Measurements from ENCODE around the gene DISC1. TPM values are rescaled to one million over a fixed set of nuclear protein-coding genes. Genes with fewer than 3 reads are reported as not detected.

The DISC1 gene
- total RNA-seq, 1 experiment from 2014 or later, result 0.36 TPM

DNA sequence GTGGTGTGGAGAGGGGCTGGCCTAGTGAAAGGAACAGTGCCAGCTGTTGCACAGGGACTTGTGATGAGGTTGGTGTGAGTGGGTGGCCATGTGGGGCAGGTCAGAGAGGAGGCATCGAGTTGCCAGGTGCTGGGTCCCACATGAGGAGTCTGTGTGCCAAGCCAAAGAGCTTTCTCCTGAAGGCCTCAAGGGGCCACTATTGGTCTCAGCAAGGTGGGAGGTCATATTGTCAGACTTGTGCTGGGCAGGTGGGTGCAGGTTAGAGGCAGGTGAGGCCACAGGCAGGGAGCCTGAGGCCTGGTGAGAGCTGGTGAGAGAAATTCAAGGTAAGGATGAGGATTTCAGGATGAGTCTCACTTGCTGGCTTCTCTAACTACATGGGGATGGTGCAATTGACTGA is 256.8 kb downstream of the DISC1 start:
- no TSS peak for BruUV-seq (replicated peaks)
- ChIA-PET CTCF (no interaction called here), POLR2A (no interaction called here)
- no peaks in the 10 kb centered on the region for H3K36me3 ChIP-seq (ENCODE audit: control insufficient read depth, insufficient read depth, low read length)
- in situ Hi-C loops (cut with HindIII; ENCODE audit: low pct_unique_long_range_greater_than_20kb, low sequenced_read_pairs) (no loop called here), intact Hi-C loops (cut with micrococcal nuclease; ENCODE audit: unreplicated experiment) (no loop called here)
- H3K27me3 ChIP-seq (ENCODE audit: control insufficient read depth, insufficient read depth, low read length), result no peaks in the 10 kb centered on the region
- DNase-seq (ENCODE audit: low read depth, low spot score), result no peak
- no peaks in the 10 kb centered on the region for H3K9me3 ChIP-seq (ENCODE audit: control insufficient read depth, insufficient read depth, low read depth, low read length)
- H3K4me3 ChIP-seq (ENCODE audit: low read depth in 2 of 2, low read length in 2 of 2), result no peak overlapping the region
- no peaks in the 10 kb centered on the region for H3K4me1 ChIP-seq (ENCODE audit: control insufficient read depth, insufficient read depth, low read length)
- no peak for ATAC-seq
- TF ChIP-seq, protein P1, sequence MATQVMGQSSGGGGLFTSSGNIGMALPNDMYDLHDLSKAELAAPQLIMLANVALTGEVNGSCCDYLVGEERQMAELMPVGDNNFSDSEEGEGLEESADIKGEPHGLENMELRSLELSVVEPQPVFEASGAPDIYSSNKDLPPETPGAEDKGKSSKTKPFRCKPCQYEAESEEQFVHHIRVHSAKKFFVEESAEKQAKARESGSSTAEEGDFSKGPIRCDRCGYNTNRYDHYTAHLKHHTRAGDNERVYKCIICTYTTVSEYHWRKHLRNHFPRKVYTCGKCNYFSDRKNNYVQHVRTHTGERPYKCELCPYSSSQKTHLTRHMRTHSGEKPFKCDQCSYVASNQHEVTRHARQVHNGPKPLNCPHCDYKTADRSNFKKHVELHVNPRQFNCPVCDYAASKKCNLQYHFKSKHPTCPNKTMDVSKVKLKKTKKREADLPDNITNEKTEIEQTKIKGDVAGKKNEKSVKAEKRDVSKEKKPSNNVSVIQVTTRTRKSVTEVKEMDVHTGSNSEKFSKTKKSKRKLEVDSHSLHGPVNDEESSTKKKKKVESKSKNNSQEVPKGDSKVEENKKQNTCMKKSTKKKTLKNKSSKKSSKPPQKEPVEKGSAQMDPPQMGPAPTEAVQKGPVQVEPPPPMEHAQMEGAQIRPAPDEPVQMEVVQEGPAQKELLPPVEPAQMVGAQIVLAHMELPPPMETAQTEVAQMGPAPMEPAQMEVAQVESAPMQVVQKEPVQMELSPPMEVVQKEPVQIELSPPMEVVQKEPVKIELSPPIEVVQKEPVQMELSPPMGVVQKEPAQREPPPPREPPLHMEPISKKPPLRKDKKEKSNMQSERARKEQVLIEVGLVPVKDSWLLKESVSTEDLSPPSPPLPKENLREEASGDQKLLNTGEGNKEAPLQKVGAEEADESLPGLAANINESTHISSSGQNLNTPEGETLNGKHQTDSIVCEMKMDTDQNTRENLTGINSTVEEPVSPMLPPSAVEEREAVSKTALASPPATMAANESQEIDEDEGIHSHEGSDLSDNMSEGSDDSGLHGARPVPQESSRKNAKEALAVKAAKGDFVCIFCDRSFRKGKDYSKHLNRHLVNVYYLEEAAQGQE (IDR thresholded peaks at IDR 0.05; ENCODE audit: insufficient read depth in 1 of 2, low read depth in 2 of 2, low read length in 1 of 2), result no peak
- TF ChIP-seq, protein P2, sequence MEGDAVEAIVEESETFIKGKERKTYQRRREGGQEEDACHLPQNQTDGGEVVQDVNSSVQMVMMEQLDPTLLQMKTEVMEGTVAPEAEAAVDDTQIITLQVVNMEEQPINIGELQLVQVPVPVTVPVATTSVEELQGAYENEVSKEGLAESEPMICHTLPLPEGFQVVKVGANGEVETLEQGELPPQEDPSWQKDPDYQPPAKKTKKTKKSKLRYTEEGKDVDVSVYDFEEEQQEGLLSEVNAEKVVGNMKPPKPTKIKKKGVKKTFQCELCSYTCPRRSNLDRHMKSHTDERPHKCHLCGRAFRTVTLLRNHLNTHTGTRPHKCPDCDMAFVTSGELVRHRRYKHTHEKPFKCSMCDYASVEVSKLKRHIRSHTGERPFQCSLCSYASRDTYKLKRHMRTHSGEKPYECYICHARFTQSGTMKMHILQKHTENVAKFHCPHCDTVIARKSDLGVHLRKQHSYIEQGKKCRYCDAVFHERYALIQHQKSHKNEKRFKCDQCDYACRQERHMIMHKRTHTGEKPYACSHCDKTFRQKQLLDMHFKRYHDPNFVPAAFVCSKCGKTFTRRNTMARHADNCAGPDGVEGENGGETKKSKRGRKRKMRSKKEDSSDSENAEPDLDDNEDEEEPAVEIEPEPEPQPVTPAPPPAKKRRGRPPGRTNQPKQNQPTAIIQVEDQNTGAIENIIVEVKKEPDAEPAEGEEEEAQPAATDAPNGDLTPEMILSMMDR (IDR thresholded peaks at IDR 0.05), result no peak
- no peak for TF ChIP-seq SIN3A (IDR thresholded peaks at IDR 0.05; ENCODE audit: borderline replicate concordance, insufficient read depth, low read depth, low read length)
- no peak for TF ChIP-seq TCF7L2 (IDR thresholded peaks at IDR 0.05; ENCODE audit: low read depth, low read length)
- no peak for TF ChIP-seq POLR2AphosphoS5 (IDR thresholded peaks at IDR 0.05; ENCODE audit: low read depth, low read length)
- H3K27ac ChIP-seq (ENCODE audit: low read length), result no peak overlapping the region

DNA sequence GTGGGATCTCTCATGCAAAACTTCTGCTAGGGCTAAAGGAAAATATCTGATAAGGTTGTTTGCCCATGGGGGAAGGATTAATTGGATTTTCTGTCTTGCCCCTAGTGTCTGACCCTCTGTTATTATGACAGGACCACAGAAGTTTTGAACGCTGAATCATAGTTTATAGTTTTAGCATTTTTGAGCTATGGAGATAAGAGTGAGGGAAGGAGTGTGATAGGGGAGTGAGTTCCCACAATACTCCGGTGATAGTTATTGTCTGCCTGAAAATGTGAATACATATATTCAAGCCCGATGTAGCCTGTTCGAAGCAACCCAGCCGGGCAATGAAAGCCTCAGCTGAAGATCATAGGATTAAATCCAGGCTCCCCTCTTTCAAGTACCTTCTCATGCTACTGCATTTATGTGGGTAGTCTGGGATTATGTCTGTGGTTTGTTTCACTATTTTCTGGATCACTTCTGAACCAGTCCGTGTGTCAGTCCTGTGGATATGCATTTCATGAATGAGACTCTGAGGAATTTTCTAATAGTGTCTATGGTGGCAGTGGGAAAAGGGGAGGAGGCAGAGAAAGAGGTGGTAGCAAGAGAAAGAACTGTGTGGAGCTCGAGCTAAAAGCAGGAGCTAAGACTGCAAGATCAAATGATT is 258.7 kb downstream of the DISC1 start:
- in situ Hi-C loops (cut with HindIII; ENCODE audit: low pct_unique_long_range_greater_than_20kb, low sequenced_read_pairs) (no loop called here), intact Hi-C loops (cut with micrococcal nuclease; ENCODE audit: unreplicated experiment) (no loop called here)
- no peak for ATAC-seq
- TF ChIP-seq, protein P1 (IDR thresholded peaks at IDR 0.05; ENCODE audit: insufficient read depth in 1 of 2, low read depth in 2 of 2, low read length in 1 of 2), result no peak
- no peak for TF ChIP-seq TCF7L2 (IDR thresholded peaks at IDR 0.05; ENCODE audit: low read depth, low read length)
- TF ChIP-seq POLR2AphosphoS5 (IDR thresholded peaks at IDR 0.05; ENCODE audit: low read depth, low read length), result no peak
- TF ChIP-seq, protein P2 (IDR thresholded peaks at IDR 0.05), result no peak
- POLR2A ChIA-PET, result no interaction called here
- no peaks in the 10 kb centered on the region for H3K4me1 ChIP-seq (ENCODE audit: control insufficient read depth, insufficient read depth, low read length)
- H3K36me3 ChIP-seq (ENCODE audit: control insufficient read depth, insufficient read depth, low read length), result no peaks in the 10 kb centered on the region
- H3K4me3 ChIP-seq (ENCODE audit: low read depth in 2 of 2, low read length in 2 of 2), result no peak overlapping the region
- H3K27ac ChIP-seq (ENCODE audit: low read length), result no peak overlapping the region
- no peak for DNase-seq (ENCODE audit: low read depth, low spot score)
- H3K9me3 ChIP-seq (ENCODE audit: control insufficient read depth, insufficient read depth, low read depth, low read length), result no peaks in the 10 kb centered on the region
- no peaks in the 10 kb centered on the region for H3K27me3 ChIP-seq (ENCODE audit: control insufficient read depth, insufficient read depth, low read length)
- BruUV-seq (replicated peaks), result no TSS peak
- CTCF ChIA-PET, result no interaction called here
